ENCODE data around the gene PRCC.
"Not testable (repeated sequence)": the region's sequence is repeated elsewhere in the genome, so short reads cannot be mapped to it uniquely, and the experiment has no call there.

Gene PRCC

GRCh38 chr1:156760092-156760795 is 7.1 kb upstream of the PRCC start:
- no peak for DNase-seq (ENCODE audit: low read depth, low spot score)

GRCh38 chr1:156760796-156761104 is 6.6 kb upstream of the PRCC start:
- DNase-seq (ENCODE audit: low read depth, low spot score) = no peak

GRCh38 chr1:156765136-156765535 is 2.2 kb upstream of the PRCC start:
- DNase-seq (ENCODE audit: low read depth, low spot score) = not testable (repeated sequence)

- no peak for DNase-seq (ENCODE audit: low read depth, low spot score)
These were observed 1.7 kb upstream of the PRCC start for GRCh38 chr1:156765666-156766065.

GRCh38 chr1:156766298-156767100 is 836 bp upstream of the PRCC start:
- peak; percentile 25 for DNase-seq (ENCODE audit: low read depth, low spot score)

GRCh38 chr1:156767879-156768604 is 707 bp downstream of the PRCC start:
- peak; percentile 18 for DNase-seq (ENCODE audit: low read depth, low spot score)

- no peak for DNase-seq (ENCODE audit: low read depth, low spot score)
These were observed 1.4 kb downstream of the PRCC start for GRCh38 chr1:156768610-156769295.

- DNase-seq (ENCODE audit: low read depth, low spot score) = no peak
These were observed 4.9 kb downstream of the PRCC start for GRCh38 chr1:156772222-156772621.

GRCh38 chr1:156772728-156773497 is 5.6 kb downstream of the PRCC start:
- no peak for DNase-seq (ENCODE audit: low read depth, low spot score)

GRCh38 chr1:156773607-156774006 is 6.3 kb downstream of the PRCC start:
- no peak for DNase-seq (ENCODE audit: low read depth, low spot score)

- no peak for DNase-seq (ENCODE audit: low read depth, low spot score)
These were observed 8.5 kb downstream of the PRCC start for GRCh38 chr1:156775799-156776198.

- DNase-seq (ENCODE audit: low read depth, low spot score) = no peak
These were observed 9.6 kb downstream of the PRCC start for GRCh38 chr1:156776942-156777341.

GRCh38 chr1:156777573-156777972 is 10.2 kb downstream of the PRCC start:
- no peak for DNase-seq (ENCODE audit: low read depth, low spot score)

- DNase-seq (ENCODE audit: low read depth, low spot score) = no peak
These were observed 14.4 kb downstream of the PRCC start for GRCh38 chr1:156781585-156782186.

GRCh38 chr1:156785458-156785857 is 18.1 kb downstream of the PRCC start:
- DNase-seq (ENCODE audit: low read depth, low spot score) = no peak

GRCh38 chr1:156786640-156787039 is 19.3 kb downstream of the PRCC start:
- DNase-seq (ENCODE audit: low read depth, low spot score) = no peak

GRCh38 chr1:156788136-156788535 is 20.8 kb downstream of the PRCC start:
- no peak for DNase-seq (ENCODE audit: low read depth, low spot score)

- no peak for DNase-seq (ENCODE audit: low read depth, low spot score)
These were observed 22.4 kb downstream of the PRCC start for GRCh38 chr1:156789621-156790318.

- DNase-seq (ENCODE audit: low read depth, low spot score) = peak; percentile 23
These were observed 27.4 kb downstream of the PRCC start for GRCh38 chr1:156794506-156795373.
